HFF-Myc (cell line): ENCODE measurements around the gene SLC5A3.

Experiments used
- DNase-seq: peaks from one replicate; pipeline ENCODE4 v3.0.0-alpha.2; 2011; ENCODE audit warnings: low read depth; ENCODE audit errors: extremely low read depth
- H3K4me3 ChIP-seq: replicated peaks from 2 replicates; pipeline ENCODE4 v1.5.1; 2011; ENCODE audit warnings: low read depth, mild to moderate bottlenecking, control low read depth, low read length
- CTCF ChIP-seq: IDR thresholded peaks from 2 replicates; pipeline ENCODE4 v1.5.1; 2012; ENCODE audit warnings: mild to moderate bottlenecking, low read depth, low read length, control low read depth; ENCODE audit errors: missing control alignments

The SLC5A3 gene

GRCh38 chr21:34046917-34047316, 26.5 kb upstream of the SLC5A3 start:
- TF ChIP-seq CTCF = no peak
- no peak overlapping the region for H3K4me3 ChIP-seq
- no peak for DNase-seq

GRCh38 chr21:34047835-34048234, 25.5 kb upstream of the SLC5A3 start:
- no peak for DNase-seq
- TF ChIP-seq CTCF = no peak
- no peak overlapping the region for H3K4me3 ChIP-seq

GRCh38 chr21:34052171-34052570, 21.2 kb upstream of the SLC5A3 start:
- H3K4me3 ChIP-seq = no peak overlapping the region
- TF ChIP-seq CTCF = no peak
- DNase-seq = no peak

GRCh38 chr21:34054259-34054658, 19.1 kb upstream of the SLC5A3 start:
- no peak for TF ChIP-seq CTCF
- DNase-seq = no peak
- H3K4me3 ChIP-seq = no peak overlapping the region

GRCh38 chr21:34055615-34056014, 17.8 kb upstream of the SLC5A3 start:
- no peak for TF ChIP-seq CTCF
- DNase-seq = no peak
- H3K4me3 ChIP-seq = no peak overlapping the region

GRCh38 chr21:34061983-34062382, 11.4 kb upstream of the SLC5A3 start:
- DNase-seq = no peak
- H3K4me3 ChIP-seq = no peak overlapping the region
- no peak for TF ChIP-seq CTCF

GRCh38 chr21:34065027-34065426, 8.4 kb upstream of the SLC5A3 start:
- H3K4me3 ChIP-seq = no peak overlapping the region
- no peak for DNase-seq
- TF ChIP-seq CTCF = no peak
